Measurements from ENCODE around the gene FYN.

GRCh38 chr6:111718326-111718725 lies 154.9 kb downstream of the FYN start:
- TF ChIP-seq POLR2A (IDR thresholded peaks at IDR 0.05; ENCODE audit: low read length): no peak
- no peak for TF ChIP-seq MYC (IDR thresholded peaks at IDR 0.05; ENCODE audit: borderline replicate concordance, low read length)
- TF ChIP-seq REST (IDR thresholded peaks at IDR 0.05): no peak
- TF ChIP-seq, protein P1, sequence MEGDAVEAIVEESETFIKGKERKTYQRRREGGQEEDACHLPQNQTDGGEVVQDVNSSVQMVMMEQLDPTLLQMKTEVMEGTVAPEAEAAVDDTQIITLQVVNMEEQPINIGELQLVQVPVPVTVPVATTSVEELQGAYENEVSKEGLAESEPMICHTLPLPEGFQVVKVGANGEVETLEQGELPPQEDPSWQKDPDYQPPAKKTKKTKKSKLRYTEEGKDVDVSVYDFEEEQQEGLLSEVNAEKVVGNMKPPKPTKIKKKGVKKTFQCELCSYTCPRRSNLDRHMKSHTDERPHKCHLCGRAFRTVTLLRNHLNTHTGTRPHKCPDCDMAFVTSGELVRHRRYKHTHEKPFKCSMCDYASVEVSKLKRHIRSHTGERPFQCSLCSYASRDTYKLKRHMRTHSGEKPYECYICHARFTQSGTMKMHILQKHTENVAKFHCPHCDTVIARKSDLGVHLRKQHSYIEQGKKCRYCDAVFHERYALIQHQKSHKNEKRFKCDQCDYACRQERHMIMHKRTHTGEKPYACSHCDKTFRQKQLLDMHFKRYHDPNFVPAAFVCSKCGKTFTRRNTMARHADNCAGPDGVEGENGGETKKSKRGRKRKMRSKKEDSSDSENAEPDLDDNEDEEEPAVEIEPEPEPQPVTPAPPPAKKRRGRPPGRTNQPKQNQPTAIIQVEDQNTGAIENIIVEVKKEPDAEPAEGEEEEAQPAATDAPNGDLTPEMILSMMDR (IDR thresholded peaks at IDR 0.05): no peak
- no peak for TF ChIP-seq ZFP36 (IDR thresholded peaks at IDR 0.05; ENCODE audit: borderline replicate concordance, partially characterized antibody)
- TF ChIP-seq RAD21 (conservative IDR thresholded peaks at IDR 0.05 in 1 of 2, IDR thresholded peaks at IDR 0.05 in 1 of 2): no peak
- no peak for TF ChIP-seq EP300 (IDR thresholded peaks at IDR 0.05)
- no peak for TF ChIP-seq RFX5 (IDR thresholded peaks at IDR 0.05)
- TF ChIP-seq, protein P2, sequence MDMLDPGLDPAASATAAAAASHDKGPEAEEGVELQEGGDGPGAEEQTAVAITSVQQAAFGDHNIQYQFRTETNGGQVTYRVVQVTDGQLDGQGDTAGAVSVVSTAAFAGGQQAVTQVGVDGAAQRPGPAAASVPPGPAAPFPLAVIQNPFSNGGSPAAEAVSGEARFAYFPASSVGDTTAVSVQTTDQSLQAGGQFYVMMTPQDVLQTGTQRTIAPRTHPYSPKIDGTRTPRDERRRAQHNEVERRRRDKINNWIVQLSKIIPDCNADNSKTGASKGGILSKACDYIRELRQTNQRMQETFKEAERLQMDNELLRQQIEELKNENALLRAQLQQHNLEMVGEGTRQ (IDR thresholded peaks at IDR 0.05): no peak
